Ovary (tissue), 3 donors: Measurements from ENCODE around the gene RAD51C.

ENCODE experiments used
- CTCF ChIP-seq, 3 donors: fragments of 450-650 bp in 2 of 3; fragments of 200-600 bp in 1 of 3; IDR thresholded peaks; one replicate each; pipeline versions ENCODE4 v1.5.1 to v1.8.0; 2016 to 2022; ENCODE audit warnings: antibody characterized with exemption in 3 of 3, mild to moderate bottlenecking in 1 of 3
- POLR2A ChIP-seq: fragments of 450-650 bp; IDR thresholded peaks from one replicate; pipeline ENCODE4 v1.6.1; 2017; ENCODE audit warnings: antibody characterized with exemption, mild to moderate bottlenecking, moderate library complexity
- donor health status: DM: no; HTN: no; CAD: no.

DNA sequence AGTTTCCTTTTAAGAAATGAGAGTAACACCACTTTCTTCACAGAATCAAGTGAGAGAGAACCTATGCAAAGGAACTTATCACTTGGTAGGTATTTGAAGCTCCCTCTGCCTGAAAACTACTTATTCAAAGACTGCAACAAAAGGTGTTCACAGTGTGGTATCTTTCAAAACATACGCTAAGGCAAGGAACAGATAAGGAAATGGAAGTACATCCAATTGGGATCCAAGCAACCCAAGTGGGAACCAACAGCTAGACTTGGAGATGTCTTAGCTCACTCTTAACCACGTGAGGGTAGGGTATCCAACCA is 62.8 kb downstream of the RAD51C start:
- TF ChIP-seq CTCF (IDR thresholded peaks at IDR 0.05): no peak
- no peak for TF ChIP-seq POLR2A
